BLaER1 (cell line): Measurements from ENCODE around the gene CEP85L.
A peak's percentile ranks its signal among the peaks of the same experiment; 100 is the strongest.

Source experiments
- H3K27ac ChIP-seq: shearing (Covaris generic); formaldehyde crosslinking; 2 replicates; pipeline ENCODE4 v1.8.1; 2022
- H3K27me3 ChIP-seq: shearing (Covaris generic); formaldehyde crosslinking; 2 replicates; pipeline ENCODE4 v1.8.1; 2022
- H3K36me3 ChIP-seq: shearing (Covaris generic); formaldehyde crosslinking; 2 replicates; pipeline ENCODE4 v1.8.1; 2022
- H3K4me1 ChIP-seq: shearing (Covaris generic); formaldehyde crosslinking; 2 replicates; pipeline ENCODE4 v1.8.1; 2022
- H3K4me2 ChIP-seq: shearing (Covaris generic); formaldehyde crosslinking; 2 replicates; pipeline ENCODE4 v1.8.1; 2022
- H3K4me3 ChIP-seq: shearing (Covaris generic); formaldehyde crosslinking; 2 replicates; pipeline ENCODE4 v1.8.1; 2022
- H3K9ac ChIP-seq: shearing (Covaris generic); formaldehyde crosslinking; 2 replicates; pipeline ENCODE4 v1.8.1; 2022
- H3K9me3 ChIP-seq: shearing (Covaris generic); formaldehyde crosslinking; 2 replicates; pipeline ENCODE4 v1.8.1; 2022
- H4K20me1 ChIP-seq: shearing (Covaris generic); formaldehyde crosslinking; 2 replicates; pipeline ENCODE4 v1.8.1; 2022
- Cebpa-rat ChIP-seq: shearing (Covaris generic); IDR thresholded peaks from 2 replicates; pipeline ENCODE4 v1.8.1; 2022

CEP85L gene

DNA sequence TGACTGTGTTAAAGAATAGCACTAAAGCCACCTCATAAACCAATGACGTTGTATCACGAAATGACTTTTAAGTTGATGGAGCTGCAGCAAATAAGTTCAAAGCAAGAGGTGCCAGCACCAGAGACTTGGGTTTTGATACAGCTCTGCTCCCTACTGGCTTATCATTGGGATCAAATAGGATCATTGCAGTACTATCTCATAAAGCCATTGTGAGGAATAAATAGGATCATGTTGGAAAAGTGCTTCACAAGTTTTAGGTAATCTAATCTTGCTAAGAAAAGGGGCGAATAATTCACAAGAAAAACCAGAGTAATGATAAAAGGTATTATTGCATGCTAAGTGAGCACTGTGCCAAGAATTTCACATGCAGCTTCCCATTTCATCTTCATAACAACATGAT lies 10.4 kb upstream of the CEP85L start:
- H3K4me2 ChIP-seq: no peak overlapping the region
- no peak overlapping the region for H3K9ac ChIP-seq
- no peaks in the 10 kb centered on the region for H3K27me3 ChIP-seq
- H3K9me3 ChIP-seq: no peaks in the 10 kb centered on the region
- TF ChIP-seq Cebpa-rat: no peak
- no peaks in the 10 kb centered on the region for H4K20me1 ChIP-seq
- peaks cover 21% of the 10 kb centered on the region for H3K4me1 ChIP-seq
- H3K36me3 ChIP-seq: no peaks in the 10 kb centered on the region
- H3K27ac ChIP-seq: no peak overlapping the region
- H3K4me3 ChIP-seq: no peak overlapping the region

DNA sequence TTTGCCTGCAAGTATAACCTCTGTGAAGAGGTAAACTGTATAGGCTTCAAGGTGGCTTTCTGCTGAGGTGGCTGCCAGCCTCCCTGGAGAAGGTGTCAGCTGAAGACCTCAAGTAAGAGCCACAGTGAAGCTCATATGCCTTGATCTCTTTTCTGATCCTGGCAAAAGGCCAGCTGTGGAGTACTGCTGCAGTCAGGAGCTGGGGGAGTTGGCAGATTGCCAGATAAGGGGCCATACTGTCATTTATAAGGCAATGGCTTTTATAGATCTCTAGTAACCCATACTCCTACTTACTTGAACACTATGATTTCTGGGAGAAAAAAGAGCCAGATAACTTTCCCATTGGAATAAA lies 8.8 kb upstream of the CEP85L start:
- Histone ChIP-seq H3K4me1 (peaks cover 26% of the 10 kb centered on the region), H3K27ac (no peak overlapping the region)

DNA sequence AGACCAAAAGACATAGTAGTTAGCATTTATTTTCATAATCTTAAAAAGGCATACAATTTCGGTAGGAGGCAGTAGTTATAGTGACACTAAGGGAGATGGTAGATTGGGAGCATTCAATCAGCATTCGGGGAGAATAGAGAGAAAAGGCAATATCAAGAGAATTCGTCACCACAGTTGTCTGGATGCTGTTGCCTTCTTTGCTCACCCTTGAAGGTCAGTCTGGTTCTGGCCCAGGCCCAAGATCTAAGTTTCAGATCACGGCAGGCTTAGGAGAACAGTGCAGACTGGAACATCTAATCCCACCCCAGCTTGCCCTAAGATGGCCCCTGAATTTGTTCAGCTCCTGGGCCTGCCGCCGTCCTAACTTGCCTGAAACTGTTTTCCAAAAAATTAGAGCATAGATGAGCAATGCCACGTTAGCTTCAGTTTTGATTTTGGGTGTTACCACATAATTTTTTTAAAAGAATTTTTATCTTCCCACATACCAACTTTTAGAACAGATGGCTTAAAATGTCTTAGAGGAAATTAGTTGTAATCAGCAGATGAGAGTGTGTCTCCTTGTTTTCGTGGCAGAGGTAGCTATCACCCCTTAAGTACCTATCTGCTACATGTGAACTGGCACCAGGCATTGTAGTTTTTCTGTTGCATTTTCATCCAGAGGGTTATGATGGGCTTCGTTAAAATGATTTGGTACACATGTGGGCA lies 8.3 kb upstream of the CEP85L start:
- Histone ChIP-seq H3K4me2 (no peak overlapping the region), H3K27ac (no peak overlapping the region), H4K20me1 (no peaks in the 10 kb centered on the region), H3K4me3 (no peak overlapping the region), H3K4me1 (peaks cover 21% of the 10 kb centered on the region), H3K36me3 (no peaks in the 10 kb centered on the region), H3K27me3 (no peaks in the 10 kb centered on the region), H3K9me3 (no peaks in the 10 kb centered on the region), H3K9ac (no peak overlapping the region)
- no peak for TF ChIP-seq Cebpa-rat

More for the DNA sequence above, 8.8 kb upstream of the CEP85L start:
- H3K36me3 ChIP-seq: no peaks in the 10 kb centered on the region
- H3K9ac ChIP-seq: no peak overlapping the region
- H3K9me3 ChIP-seq: no peaks in the 10 kb centered on the region
- no peaks in the 10 kb centered on the region for H3K27me3 ChIP-seq
- H3K4me3 ChIP-seq: no peak overlapping the region
- TF ChIP-seq Cebpa-rat: no peak
- H4K20me1 ChIP-seq: no peaks in the 10 kb centered on the region
- H3K4me2 ChIP-seq: no peak overlapping the region

DNA sequence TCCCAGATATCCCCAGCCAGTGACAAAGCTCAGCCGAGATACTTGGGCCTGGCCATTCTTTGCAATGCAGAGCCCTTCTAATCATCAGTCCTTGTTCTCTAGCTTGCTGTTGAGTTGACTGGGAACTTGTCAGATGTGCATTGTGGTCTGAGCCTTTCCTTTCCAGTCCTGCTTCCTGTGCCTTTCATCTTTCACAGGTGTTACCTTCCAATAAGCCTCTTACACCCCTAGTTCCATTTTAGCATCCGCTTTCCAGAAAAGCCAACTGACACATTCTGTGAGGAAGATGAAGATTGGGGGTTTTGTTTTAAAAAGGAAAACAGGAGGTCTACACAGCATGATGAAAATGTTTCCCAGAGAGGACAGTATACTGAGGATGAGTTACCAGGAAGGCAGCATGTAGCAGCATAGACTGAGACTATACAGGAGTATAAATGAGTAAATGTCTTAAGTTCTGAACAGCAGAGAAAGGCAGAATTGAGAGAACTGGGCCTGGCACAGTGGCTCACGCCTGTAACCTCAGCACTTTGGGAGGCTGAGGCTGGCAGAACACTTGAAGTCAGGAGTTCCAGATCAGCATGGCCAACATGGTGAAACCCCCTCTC lies 5.6 kb upstream of the CEP85L start:
- Histone ChIP-seq H3K27me3 (no peaks in the 10 kb centered on the region), H4K20me1 (no peaks in the 10 kb centered on the region), H3K4me1 (peaks cover 13% of the 10 kb centered on the region), H3K9ac (no peak overlapping the region), H3K27ac (no peak overlapping the region), H3K4me2 (peak overlapping the region; percentile 39), H3K36me3 (no peaks in the 10 kb centered on the region), H3K4me3 (no peak overlapping the region), H3K9me3 (no peaks in the 10 kb centered on the region)
- no peak for TF ChIP-seq Cebpa-rat

DNA sequence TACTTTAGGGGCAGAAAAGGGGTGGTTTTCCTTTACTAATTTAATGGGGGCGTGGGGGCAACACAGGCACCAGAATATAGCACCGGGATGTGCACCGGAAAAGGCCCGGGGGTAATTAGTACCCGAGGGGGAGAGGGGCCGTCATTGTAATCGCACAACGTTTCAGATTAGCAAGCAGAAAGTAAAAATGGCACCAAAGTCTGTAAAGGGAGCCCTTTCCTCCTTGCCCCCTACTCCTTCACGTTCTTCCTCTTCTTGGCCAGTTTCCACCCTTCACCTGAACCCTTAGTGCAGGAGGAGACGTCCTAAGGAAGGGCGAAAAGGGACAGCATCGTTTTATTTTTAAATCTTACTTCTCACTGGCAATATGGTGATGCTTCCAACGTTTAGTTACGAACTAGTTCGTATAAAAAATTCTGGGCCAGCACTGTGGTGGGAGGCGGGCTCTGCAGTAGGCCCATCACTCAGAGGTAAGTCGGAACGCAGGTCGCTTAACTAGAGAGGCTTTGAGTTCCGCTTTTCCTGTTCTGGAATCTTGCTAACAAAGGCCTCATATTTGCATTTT lies 742 bp upstream of the CEP85L start:
- Histone ChIP-seq H3K9ac (peak overlapping the region; percentile 69; the same call in 1 of the 2 replicates), H3K4me3 (peak overlapping the region; percentile 96), H3K27ac (peak overlapping the region; percentile 38; the same call in 1 of the 2 replicates)

DNA sequence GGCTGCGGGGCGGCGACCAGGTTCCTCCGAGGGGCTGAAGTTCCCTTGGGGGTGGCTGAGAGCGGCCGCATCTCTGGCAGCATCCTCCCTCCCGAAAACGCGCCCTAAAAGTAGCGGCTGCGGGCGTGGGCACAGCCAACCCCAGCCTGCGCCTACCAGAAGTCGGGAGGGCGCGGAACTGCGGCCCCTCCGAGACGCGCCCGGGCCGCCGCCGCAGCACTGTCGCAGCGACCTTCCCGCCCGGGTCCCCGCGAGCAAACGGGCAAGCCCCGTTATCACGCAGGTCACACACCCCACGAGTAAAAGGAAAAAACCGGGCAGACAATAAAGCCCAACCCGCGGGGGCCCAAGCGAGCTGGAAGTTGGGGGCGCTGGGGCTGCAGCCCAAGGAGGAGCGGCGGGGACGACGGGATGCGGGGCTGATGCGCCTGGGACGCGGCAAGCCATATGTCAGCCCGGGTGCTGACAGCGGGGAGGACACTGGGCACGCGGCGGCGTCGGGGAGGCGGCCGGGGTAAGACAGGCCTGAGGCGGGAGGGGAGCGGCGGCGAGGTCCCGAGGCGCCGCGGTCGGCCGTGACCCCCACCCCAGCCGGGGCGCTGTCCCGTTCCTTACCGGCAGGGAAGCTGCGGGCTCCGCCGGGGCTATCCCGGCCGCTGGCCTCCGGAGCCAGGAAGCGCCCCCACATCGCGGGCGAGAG lies 659 bp downstream of the CEP85L start:
- Histone ChIP-seq H3K4me1 (peaks cover 20% of the 10 kb centered on the region), H3K9me3 (no peaks in the 10 kb centered on the region; the same call in 1 of the 2 replicates), H3K4me3 (peak overlapping the region; percentile 96), H3K27me3 (peaks cover 13% of the 10 kb centered on the region), H3K27ac (peak overlapping the region; percentile 81), H3K9ac (peak overlapping the region; percentile 84), H3K36me3 (no peaks in the 10 kb centered on the region), H4K20me1 (peaks cover 18% of the 10 kb centered on the region), H3K4me2 (peak overlapping the region; percentile 92)
- TF ChIP-seq Cebpa-rat: no peak

More for the DNA sequence above, 742 bp upstream of the CEP85L start:
- peaks cover 30% of the 10 kb centered on the region for H3K4me1 ChIP-seq
- H3K27me3 ChIP-seq: peaks cover 13% of the 10 kb centered on the region
- peaks cover 18% of the 10 kb centered on the region for H4K20me1 ChIP-seq
- H3K4me2 ChIP-seq: peak overlapping the region; percentile 92
- H3K36me3 ChIP-seq: no peaks in the 10 kb centered on the region
- TF ChIP-seq Cebpa-rat: no peak
- H3K9me3 ChIP-seq: no peaks in the 10 kb centered on the region; the same call in 1 of the 2 replicates

DNA sequence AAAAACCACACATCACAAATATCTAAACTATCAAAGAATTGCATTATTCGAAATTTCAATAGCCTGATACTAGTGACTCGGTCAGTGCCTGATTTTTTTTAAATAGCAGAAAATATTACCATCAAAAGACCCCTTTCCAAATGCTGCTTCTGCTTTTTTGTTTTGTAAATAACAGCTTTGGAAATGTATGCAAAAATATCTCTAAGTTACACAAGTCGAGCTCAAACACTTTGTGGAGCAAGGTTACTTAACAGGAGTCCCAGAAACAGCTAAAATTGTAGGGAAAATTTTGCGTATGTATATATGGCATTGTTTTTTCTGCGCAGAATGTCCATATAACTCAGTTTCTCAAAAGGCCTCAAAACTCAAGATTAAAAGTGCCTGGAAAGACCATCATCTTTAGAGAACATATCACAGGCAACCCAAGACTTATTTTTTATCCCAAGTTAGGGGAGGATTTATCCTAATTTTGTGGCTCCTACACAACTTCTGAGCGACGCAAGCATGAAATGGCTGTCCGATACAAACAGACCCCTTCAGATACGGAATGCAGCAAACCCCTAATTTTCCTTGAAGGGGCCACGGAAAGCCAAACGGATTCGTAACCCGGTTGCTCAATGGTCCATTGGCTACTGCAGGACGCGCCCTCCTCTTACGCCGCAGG lies 1.3 kb downstream of the CEP85L start:
- Histone ChIP-seq H3K9ac (peak overlapping the region; percentile 84), H3K4me3 (peak overlapping the region; percentile 96), H3K4me1 (peaks cover 20% of the 10 kb centered on the region), H4K20me1 (peaks cover 18% of the 10 kb centered on the region), H3K27ac (0 out of 2 replicates have a peak overlapping the region, but pooled peaks have one; percentile 81), H3K36me3 (no peaks in the 10 kb centered on the region), H3K27me3 (peaks cover 13% of the 10 kb centered on the region), H3K9me3 (no peaks in the 10 kb centered on the region; the same call in 1 of the 2 replicates), H3K4me2 (peak overlapping the region; percentile 92)
- no peak for TF ChIP-seq Cebpa-rat

DNA sequence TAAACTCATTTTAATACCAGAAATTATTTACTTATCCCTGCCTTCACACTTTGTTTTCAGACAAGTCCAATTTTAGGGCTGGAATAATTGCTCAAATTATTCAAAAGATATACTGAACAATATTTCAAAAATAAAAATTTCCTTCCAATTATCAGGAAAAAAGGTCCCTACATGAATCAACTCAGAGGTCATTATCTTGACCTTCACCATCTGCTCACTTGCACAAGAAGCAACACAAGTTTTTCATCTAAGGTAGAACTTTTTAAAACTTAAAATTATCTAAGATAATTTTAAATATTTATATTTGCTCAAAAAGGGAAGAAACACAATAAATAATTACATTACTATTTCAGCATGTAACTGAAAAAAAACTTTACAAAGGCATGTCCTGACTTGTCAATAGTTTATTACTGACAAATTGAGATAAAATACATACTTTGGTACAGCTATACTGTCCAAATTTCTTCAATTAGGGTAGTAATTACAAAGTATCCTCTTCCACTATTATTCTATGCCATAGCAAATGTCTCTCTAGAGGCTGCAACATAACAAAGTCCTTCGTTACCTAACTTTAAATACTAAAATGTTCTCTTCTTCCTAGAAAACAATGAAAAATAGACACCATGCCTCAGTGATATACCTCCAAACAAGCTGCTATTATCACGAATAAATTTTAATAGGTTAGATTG lies 2.4 kb downstream of the CEP85L start:
- no peak overlapping the region for H3K4me3 ChIP-seq

DNA sequence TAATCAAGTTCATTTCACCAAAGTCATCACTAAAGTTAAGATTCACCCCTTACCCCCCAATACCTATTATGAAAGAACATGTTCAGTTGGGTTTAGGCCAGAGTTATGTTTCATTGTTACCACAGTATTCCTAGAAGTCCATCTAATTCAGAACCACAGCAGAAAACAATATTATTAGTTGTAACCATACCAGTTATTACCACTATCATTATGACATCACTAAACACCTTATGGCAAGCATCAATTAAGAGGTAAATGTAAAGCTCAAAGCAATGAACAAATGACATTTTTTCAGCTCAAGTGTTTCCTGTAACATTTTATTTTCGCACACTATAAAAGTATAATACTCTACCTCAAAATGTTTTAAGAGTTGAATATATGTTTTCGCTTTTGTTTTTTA lies 4.4 kb downstream of the CEP85L start:
- H4K20me1 ChIP-seq: peaks cover 28% of the 10 kb centered on the region
- H3K27me3 ChIP-seq: peaks cover 13% of the 10 kb centered on the region
- peaks cover 17% of the 10 kb centered on the region for H3K4me1 ChIP-seq
- H3K4me2 ChIP-seq: no peak overlapping the region
- no peak for TF ChIP-seq Cebpa-rat
- no peak overlapping the region for H3K27ac ChIP-seq
- no peaks in the 10 kb centered on the region; the same call in 1 of the 2 replicates for H3K9me3 ChIP-seq
- no peak overlapping the region for H3K9ac ChIP-seq
- H3K4me3 ChIP-seq: no peak overlapping the region
- no peaks in the 10 kb centered on the region for H3K36me3 ChIP-seq

More for the DNA sequence above, 2.4 kb downstream of the CEP85L start:
- Histone ChIP-seq H3K9me3 (no peaks in the 10 kb centered on the region; the same call in 1 of the 2 replicates), H3K4me1 (peaks cover 20% of the 10 kb centered on the region), H3K36me3 (no peaks in the 10 kb centered on the region), H3K4me2 (peak overlapping the region; percentile 92), H3K27ac (no peak overlapping the region), H3K9ac (no peak overlapping the region), H3K27me3 (peaks cover 13% of the 10 kb centered on the region), H4K20me1 (peaks cover 23% of the 10 kb centered on the region)
- TF ChIP-seq Cebpa-rat: no peak
